Panc1 (cell line): ENCODE data around the gene ZNF354C. TPM values are rescaled to one million over a fixed set of nuclear protein-coding genes. Genes with fewer than 3 reads are reported as not detected.

Experiments
- ATAC-seq: fragments of 200-7000 bp; cut with Tn5 transposase; 2 replicates; pipeline ENCODE4 v1.9.1; 2020; ENCODE audit warnings: mild to moderate bottlenecking, moderate library complexity
- BruUV-seq: library from RNA; stranded (reverse); fragments of 400-500 nt; replicated peaks from 2 replicates; lab custom pipeline; 2021; lab: Mats Ljungman, UMichigan
- CTCF ChIA-PET: fragments of 300-600 bp; sonication (Branson Sonifier 250); formaldehyde crosslinking; loops from one replicate; lab custom pipeline; 2022; ENCODE audit warnings: antibody characterized with exemption; lab: Charles Lee
- POLR2A ChIA-PET: fragments of 300-600 bp; sonication (Branson Sonifier 250); formaldehyde crosslinking; loops from one replicate; lab custom pipeline; 2022; ENCODE audit warnings: antibody characterized with exemption; lab: Charles Lee
- DNase-seq: peaks from one replicate; pipeline ENCODE4 v3.0.0-alpha.2; 2010; ENCODE audit warnings: low read depth, low spot score
- H3K27ac ChIP-seq: 2 replicates; pipeline ENCODE4 v1.5.1; 2011; ENCODE audit warnings: mild to moderate bottlenecking, low read length, inconsistent platforms
- H3K27me3 ChIP-seq: fragments of 200-500 bp; sonication (Bioruptor generic); 2 replicates; pipeline ENCODE4 v1.6.0; 2014; ENCODE audit warnings: low read length, inconsistent platforms; ENCODE audit not compliant: control insufficient read depth, insufficient read depth
- H3K36me3 ChIP-seq: fragments of 200-500 bp; sonication (Bioruptor generic); 2 replicates; pipeline ENCODE4 v1.5.1; 2014; ENCODE audit warnings: inconsistent platforms, mild to moderate bottlenecking, low read length, moderate library complexity; ENCODE audit not compliant: control insufficient read depth, insufficient read depth
- H3K4me1 ChIP-seq: 2 replicates; pipeline ENCODE4 v1.5.1; 2011; ENCODE audit warnings: inconsistent platforms, mild to moderate bottlenecking, low read length, moderate library complexity; ENCODE audit not compliant: control insufficient read depth, insufficient read depth
- H3K4me3 ChIP-seq, 2 experiments: 2 replicates each; pipeline ENCODE4 v1.5.1; 2011 to 2012; ENCODE audit warnings: low read depth in 2 of 2, low read length in 2 of 2, mild to moderate bottlenecking in 2 of 2, inconsistent platforms in 1 of 2, moderate library complexity in 1 of 2
- H3K9me3 ChIP-seq: fragments of 200-500 bp; sonication (Bioruptor generic); 2 replicates; pipeline ENCODE4 v1.5.1; 2014; ENCODE audit warnings: low read depth, mild to moderate bottlenecking, inconsistent platforms, low read length, moderate library complexity; ENCODE audit not compliant: control insufficient read depth, insufficient read depth
- CTCF ChIP-seq: fragments of 450-650 bp; IDR thresholded peaks from 2 replicates; pipeline ENCODE4 v1.5.1; 2017; ENCODE audit warnings: mild to moderate bottlenecking
- POLR2AphosphoS5 ChIP-seq: IDR thresholded peaks from 2 replicates; pipeline ENCODE4 v1.6.1; 2012; ENCODE audit warnings: mild to moderate bottlenecking, low read depth, low read length, moderate library complexity
- REST ChIP-seq, 2 experiments: IDR thresholded peaks; 2 replicates each; pipeline ENCODE4 v1.6.1; 2011 to 2012; ENCODE audit warnings: low read depth in 2 of 2, control low read depth in 1 of 2, low read length in 1 of 2, mild to moderate bottlenecking in 1 of 2, moderate library complexity in 1 of 2; ENCODE audit not compliant: insufficient read depth in 1 of 2
- SIN3A ChIP-seq: IDR thresholded peaks from 2 replicates; pipeline ENCODE4 v1.6.1; 2012; ENCODE audit warnings: low read depth, mild to moderate bottlenecking, low read length, moderate library complexity, borderline replicate concordance; ENCODE audit not compliant: insufficient read depth
- TCF7L2 ChIP-seq: IDR thresholded peaks from 2 replicates; pipeline ENCODE4 v1.6.1; 2011; ENCODE audit warnings: mild to moderate bottlenecking, low read depth, low read length, inconsistent platforms
- in situ Hi-C: cut with HindIII; loops from 2 replicates; pipeline ENCODE4 v1.10.0; 2016; ENCODE audit warnings: low sequenced_read_pairs, low pct_unique_long_range_greater_than_20kb
- intact Hi-C: fragments of 100-400 bp; cut with micrococcal nuclease; formaldehyde crosslinking; loops from one replicate; pipeline ENCODE4 v1.10.0; 2022; ENCODE audit not compliant: unreplicated experiment
- total RNA-seq: library from RNA; stranded (reverse); gene quantifications from one replicate; pipeline ENCODE4 v1.2.1, GENCODE V29; 2021; ENCODE audit not compliant: unreplicated experiment

Gene ZNF354C
- total RNA-seq, 1 experiment from 2014 or later: 4.3 TPM

- ATAC-seq (no peak), DNase-seq (no peak)
- Histone ChIP-seq H3K27me3 (no peaks in the 10 kb centered on the region), H3K4me1 (no peaks in the 10 kb centered on the region), H3K9me3 (no peaks in the 10 kb centered on the region), H3K27ac (no peak overlapping the region), H3K4me3 (no peak overlapping the region), H3K36me3 (no peaks in the 10 kb centered on the region)
- intact Hi-C loops (no loop called here), in situ Hi-C loops (no loop called here)
- ChIA-PET POLR2A (no interaction called here), CTCF (no interaction called here)
- TF ChIP-seq REST (IDR thresholded peaks at IDR 0.05; ENCODE audit: insufficient read depth in 1 of 2, low read depth in 2 of 2, low read length in 1 of 2) (no peak), POLR2AphosphoS5 (no peak), CTCF (no peak), TCF7L2 (no peak), SIN3A (no peak)
- BruUV-seq: no TSS peak
Observed at GRCh38 chr5:179111267-179112207, 51.4 kb downstream of the ZNF354C start.

GRCh38 chr5:179112469-179113142 is 52.4 kb downstream of the ZNF354C start:
- in situ Hi-C loops (no loop called here), intact Hi-C loops (no loop called here)
- H3K27me3 ChIP-seq: no peaks in the 10 kb centered on the region
- no peaks in the 10 kb centered on the region for H3K4me1 ChIP-seq
- no peak overlapping the region for H3K4me3 ChIP-seq
- H3K27ac ChIP-seq: no peak overlapping the region
- ChIA-PET POLR2A (no interaction called here), CTCF (no interaction called here)
- BruUV-seq: no TSS peak
- H3K36me3 ChIP-seq: no peaks in the 10 kb centered on the region
- TF ChIP-seq TCF7L2 (no peak), POLR2AphosphoS5 (no peak), CTCF (no peak), SIN3A (no peak), REST (IDR thresholded peaks at IDR 0.05; ENCODE audit: insufficient read depth in 1 of 2, low read depth in 2 of 2, low read length in 1 of 2) (no peak)
- H3K9me3 ChIP-seq: no peaks in the 10 kb centered on the region
- DNase-seq: no peak
- ATAC-seq: no peak
